Posterior vena cava (tissue), 2 donors: ENCODE measurements around the gene GPR25. TPM values are rescaled to one million over a fixed set of nuclear protein-coding genes. Genes with fewer than 3 reads are reported as not detected.
"Not testable (repeated sequence)": the region's sequence is repeated elsewhere in the genome, so short reads cannot be mapped to it uniquely, and the experiment has no call there.

Experiments
- DNase-seq: peaks from one replicate; pipeline ENCODE4 v3.0.0-alpha.2; 2020; ENCODE audit warnings: low spot score
- intact Hi-C, 2 donors: fragments of 100-400 bp; cut with DNase I; formaldehyde crosslinking; loops; one replicate each; pipeline versions ENCODE4 v1.14.1 to v1.14.2; 2022 to 2023
- total RNA-seq, 2 donors: library from RNA; stranded (reverse); fragmentation: NEBNext Ultra II Directional; extraction: Animal tissue kit (Norgen Biotek cat#: 25700); gene quantifications; one replicate each; pipeline ENCODE4 v1.2.1, GENCODE V29; 2021
- donor health status: DM: yes; HTN: yes; CAD: no.
- donor health status: DM: yes; HTN: yes; CAD: no.

GPR25 gene
- total RNA-seq, 2 donors from 2014 or later = not detected

DNA sequence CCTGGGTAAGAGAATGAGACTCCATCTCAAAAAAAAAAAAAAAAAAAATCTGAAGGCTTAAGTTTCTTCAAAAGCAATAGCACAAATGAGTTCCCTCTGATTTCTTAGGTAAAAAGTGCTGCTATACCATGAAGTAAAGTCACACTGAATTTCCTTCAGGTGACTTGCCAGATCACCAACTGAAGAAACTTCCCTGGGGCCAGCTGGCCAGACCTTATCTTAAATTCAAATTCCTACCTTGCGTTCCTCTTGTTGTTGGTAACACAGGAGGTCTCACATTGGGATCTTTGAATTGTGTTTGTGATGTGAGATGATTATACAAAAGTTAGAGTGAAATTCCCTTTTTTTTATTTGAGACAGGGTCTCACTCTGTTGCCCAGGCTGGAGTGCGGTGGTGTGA, 33.7 kb downstream of the GPR25 start:
- DNase-seq = no peak
- intact Hi-C loops = no loop called here

DNA sequence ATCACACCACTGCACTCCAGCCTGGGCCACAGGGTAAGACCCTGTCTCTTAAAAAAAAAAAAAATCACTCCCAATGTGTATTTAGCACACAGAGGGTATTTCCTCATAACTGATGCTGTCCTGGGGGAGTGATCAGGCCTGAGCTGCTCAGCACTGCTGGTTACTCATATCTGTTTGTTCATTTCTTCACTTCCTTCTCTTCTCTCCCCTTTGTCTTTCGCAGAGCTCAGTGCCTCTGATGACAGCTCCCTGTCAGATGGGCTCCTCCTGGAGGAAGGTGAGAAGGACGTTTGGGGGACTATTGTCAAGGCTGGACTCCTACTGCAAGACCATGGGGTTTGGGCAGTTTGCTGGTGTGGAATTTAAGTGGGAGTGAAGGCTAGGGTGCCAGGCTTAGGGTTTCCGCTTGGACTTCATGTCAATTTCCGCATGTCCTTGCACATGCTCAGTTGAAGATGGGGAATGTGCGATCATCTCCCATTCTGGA, 34.9 kb downstream of the GPR25 start:
- peak; percentile 38 for DNase-seq
- intact Hi-C loops = no loop called here

DNA sequence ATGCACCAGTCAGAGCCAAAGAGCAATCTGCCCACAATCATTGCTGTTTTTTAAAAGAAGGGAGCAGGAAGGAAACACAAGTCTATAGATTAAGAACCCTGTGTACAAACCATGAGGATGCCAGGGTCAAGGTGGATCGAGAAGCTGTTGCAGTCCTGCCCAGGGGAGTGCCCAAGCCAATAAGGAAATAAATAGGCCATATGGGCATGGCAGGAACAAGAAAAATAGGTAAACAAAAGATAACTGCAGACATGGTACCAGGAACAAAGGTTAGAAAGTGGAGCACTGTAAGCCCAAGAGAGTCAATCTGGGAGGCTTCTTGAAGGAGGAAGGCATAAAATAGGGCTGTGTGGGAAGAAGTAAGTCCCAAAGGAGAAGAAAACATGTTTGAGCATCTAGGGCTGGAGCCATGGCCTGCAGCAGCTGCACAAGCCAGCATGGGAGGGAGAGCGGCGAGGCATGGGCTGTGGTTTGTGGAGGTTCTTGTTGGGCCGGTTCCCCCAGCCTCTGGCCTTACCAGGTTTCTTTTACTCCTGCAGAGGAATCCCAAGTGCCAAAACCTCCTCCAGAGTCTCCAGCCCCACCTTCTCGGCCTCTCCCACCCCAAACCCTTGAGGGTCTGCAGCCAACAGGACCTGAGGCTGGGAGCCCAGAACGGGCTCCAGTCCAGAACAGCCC, 35.5 kb downstream of the GPR25 start:
- intact Hi-C loops = no loop called here
- DNase-seq = peak; percentile 58

DNA sequence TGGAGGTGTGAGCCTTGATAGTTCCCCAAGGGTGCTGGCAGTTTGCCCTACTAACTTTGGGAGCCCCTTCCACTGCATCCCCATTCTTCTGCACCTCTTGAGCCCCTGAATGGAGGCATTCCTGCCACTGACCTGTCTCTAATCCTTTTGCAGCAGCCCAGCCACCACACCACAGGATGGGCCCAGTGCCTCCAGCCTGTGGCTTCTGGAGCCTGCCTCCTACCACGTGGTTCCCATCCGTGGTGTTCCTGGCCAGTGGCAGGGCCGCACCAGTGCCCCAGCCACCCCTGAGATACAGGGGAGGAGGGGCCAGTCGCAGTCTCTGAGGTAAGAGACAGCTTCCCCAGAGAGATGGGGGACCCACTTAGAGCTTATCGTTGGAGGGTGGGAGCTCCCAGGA, 36.3 kb downstream of the GPR25 start:
- peak; percentile 57 for DNase-seq
- intact Hi-C loops = no loop called here

DNA sequence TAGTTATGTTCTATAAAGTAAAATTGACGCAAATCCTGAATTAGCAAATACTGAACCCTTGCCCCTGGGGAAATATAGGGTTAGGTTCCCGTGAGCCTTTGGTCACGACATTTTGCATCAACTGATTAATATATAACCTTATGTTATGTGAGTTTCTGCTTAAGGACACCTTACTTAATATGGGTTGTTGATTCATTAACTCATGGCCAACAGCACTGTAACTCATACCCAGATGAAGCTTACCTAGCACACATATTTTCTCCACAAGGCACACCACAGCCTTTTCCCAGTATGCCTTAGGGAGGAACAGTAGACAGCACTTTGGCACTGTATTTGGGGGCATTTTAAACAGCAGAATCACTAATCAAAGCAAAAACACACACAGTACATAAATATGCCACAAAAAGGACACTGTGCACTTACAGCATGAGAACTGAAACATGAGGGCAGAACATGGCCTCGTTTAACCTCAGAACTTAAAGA, 37.0 kb downstream of the GPR25 start:
- no peak for DNase-seq
- intact Hi-C loops = no loop called here

DNA sequence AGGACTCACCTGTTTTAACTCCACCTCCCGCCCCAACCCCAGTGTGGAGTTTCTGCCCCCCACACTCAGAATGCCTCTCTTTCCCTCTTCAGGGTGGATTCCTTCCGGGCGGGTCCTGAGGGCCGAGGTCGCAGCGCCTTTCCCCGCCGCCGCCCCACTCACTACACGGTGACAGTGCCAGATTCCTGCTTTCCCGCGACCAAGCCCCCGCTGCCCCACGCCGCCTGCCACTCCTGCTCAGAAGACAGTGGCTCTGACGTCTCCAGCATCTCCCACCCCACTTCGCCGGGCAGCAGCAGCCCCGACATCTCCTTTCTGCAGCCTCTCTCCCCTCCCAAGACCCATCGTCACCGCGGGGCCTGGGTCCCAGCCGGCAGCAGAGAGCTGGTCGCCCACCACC, 38.6 kb downstream of the GPR25 start:
- intact Hi-C loops = no loop called here
- DNase-seq = peak; percentile 71

DNA sequence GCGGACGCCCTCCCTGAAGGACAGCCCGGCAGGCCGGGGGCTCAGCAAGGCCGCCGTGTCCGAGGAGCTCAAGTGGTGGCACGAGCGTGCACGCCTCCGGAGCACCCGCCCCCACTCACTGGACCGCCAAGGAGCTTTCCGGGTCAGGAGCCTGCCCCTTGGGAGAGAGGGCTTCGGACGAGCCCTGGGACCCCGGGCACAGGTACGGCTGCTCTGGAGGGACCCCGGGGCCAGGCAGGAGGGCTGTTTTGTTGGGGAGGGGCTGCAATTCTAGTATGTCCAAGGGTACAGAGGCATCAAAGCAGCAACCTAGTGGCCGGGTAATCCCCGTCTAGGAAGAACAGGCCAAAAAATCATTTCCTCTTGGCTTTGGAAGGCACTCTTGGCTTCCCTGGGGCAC, 39.2 kb downstream of the GPR25 start:
- intact Hi-C loops = not testable (repeated sequence)
- DNase-seq = peak; percentile 62

DNA sequence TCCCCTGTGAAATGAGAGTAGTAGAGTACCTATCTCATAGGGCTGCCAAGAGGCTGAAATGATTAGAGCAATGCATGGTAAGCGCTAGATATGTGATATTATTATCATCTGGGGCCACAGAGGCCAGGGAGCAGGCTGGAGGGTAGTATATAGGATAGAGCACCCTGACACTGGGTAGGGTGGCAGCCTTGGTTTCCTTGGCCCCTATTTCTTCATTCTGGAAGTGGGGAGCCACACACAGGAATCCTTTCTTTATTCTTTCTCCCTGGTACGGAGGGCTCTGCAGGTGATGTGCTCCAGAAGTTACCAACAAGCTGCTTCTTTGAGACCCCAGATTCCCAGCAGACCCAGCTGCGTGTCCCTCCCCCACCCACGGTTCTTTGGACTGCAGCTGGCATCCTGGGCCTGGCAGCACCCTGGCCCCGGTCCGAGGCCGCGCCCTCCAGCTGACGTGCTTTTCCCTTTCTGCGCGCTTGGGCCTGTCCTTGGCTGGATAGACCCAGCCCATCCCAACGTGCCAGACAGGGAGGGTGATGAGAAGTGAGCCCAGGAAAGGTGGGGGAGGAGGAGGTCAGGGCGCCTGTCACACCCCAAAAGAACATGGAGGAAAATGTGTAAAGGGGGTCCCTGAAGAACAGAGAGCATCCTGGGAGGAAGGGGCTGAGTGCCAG, 40.1 kb downstream of the GPR25 start:
- intact Hi-C loops = no loop called here
- peak; percentile 29 for DNase-seq

DNA sequence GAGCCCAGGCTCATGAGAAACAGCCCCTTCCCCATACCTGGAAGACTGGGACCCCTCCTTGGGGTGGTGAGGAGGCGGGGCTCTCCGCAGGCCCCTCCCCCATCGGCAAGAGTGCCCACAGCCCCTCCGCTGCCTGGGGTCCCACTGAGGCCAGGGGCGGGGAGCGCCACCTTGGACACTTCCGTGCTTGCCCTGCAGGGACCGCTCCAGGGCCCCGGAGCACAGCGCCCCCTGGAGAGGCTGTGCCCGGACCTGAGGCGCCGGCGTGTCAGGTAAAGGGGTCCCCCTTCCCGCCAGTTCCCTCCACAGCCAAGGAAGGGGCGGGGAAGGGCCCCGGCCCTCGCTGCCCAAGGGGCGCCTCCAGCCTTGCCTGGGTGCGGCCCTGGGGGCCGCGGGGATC, 43.4 kb downstream of the GPR25 start:
- peak; percentile 70 for DNase-seq
- intact Hi-C loops = no loop called here

DNA sequence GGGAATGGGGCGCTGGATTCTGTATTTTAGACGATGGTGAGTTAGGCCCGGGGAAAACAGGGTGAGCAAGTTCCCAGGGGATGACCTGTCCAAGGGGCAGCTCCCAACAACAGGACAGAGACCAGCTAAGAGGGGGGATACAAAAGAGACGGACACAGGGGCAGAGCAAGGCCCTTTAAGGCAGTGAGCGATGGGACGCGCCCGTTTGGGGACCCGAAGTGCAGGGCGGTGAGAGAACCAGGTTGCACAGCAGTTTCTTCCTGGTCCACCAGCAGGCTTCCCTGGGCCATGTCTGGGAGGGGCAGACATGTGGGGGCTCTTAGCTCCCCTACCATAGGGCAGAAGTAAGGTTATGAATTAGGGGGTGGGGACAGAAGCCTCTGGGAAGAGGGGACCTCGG, 43.9 kb downstream of the GPR25 start:
- intact Hi-C loops = no loop called here
- peak; percentile 37 for DNase-seq

DNA sequence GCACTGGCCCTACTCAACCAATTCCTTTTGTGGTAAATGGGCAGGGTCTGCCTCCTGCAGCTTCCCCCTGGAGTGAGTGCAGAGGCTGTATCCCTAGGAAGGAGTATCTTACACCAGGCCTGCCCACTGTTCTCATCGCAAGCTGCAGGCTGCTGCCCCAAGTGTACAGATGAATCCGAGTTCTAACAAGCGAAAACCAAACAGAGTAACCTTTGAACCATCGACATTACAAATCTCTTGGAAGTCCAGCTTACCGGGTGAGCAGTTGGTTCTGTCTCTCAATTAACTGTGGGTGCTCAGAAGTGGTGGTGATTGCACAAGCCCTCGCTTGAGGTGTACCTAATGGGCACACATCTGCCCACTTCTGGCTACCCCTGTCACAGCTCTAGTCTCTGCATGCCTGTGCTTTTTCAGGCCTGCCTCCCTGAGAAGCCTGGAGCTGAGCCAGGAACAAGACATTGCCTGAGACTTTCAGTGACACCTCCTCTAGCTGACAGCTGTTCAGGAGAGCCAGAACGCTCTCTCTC, 44.6 kb downstream of the GPR25 start:
- intact Hi-C loops = no loop called here
- peak; percentile 30 for DNase-seq

DNA sequence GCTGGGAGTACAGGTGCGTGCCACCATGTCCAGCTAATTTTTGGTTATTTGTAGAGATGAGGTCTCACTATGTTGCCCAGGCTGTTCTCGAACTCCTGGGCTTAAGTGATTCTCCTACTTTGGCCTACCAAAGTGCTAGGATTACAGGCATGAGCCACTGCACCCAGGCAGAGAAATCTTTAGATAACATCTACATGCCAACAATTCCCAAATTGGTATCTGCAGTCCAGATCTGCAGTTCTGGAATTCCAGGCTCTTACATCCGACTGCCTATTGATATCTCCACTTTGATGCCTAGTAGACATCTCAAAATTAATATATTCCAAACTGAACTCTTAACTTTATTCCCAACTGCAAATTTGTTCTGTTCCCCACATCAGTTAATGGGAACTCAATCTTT, 45.2 kb downstream of the GPR25 start:
- DNase-seq = no peak
- intact Hi-C loops = no loop called here

DNA sequence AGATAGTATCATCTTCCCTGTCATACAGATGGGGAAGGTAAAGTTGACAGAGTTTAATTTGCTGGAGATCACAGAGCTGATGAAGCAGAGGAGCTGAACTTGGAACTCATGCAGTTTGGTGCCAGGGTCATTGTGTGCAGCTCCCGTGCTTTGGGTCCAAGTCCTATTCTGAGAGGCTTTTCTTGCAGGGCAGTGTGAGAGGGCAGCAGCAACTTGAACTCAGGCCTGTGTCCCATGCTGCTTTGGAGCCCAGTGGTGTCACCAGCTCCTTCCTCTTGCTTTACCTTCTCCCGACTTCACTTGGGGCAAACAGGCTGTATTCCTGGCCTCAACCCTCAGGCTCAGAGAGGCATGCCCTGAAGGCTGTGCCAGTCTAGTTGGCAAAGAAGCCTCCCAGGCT, 46.6 kb downstream of the GPR25 start:
- intact Hi-C loops = no loop called here
- peak; percentile 31 for DNase-seq

DNA sequence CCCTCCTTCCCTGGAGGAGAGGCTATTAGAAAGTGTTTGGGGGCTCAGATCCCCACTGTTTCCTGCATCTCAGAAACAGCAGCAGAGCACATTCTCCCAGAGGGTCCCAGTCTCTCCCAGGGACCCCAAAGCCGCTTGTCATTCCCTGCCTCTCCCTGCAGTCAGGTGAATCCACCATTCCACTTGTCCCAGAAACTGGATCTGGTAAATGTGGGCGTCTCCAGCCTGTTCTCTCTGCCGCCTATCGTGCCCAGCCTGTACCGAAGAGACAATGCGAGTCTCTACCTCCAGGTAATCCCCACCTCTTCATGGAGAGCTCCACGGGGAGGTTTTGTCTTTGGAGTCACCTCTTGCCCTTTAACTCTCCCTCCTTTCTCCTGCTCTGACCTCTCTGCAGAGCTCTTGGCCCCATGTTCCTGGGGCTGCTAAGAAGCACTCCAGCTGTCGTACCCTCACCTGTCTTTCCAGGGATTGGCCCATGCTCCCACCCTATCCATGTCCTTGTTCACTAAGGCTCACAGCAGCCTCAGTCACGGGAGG, 48.9 kb downstream of the GPR25 start:
- intact Hi-C loops = no loop called here
- no peak for DNase-seq

DNA sequence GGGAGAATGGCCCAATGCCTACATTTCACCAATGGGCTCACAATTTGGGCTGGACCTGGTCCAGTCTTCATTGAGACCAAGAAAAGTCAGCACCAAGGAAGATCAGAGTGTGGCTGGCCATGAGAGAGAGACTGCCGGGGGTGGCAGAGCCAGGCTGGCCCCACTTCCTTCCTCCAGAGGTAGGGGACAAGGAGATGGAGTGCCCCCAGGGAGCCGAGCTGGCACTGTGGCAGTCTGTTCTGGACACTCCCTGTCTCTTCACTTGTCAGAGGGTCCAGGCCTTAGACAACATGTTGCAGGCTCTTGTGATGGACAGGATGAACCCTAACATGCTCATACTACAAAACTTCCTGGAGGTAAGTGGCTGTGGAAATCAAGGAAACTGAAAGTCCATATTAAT, 49.6 kb downstream of the GPR25 start:
- intact Hi-C loops = no loop called here
- DNase-seq = no peak

DNA sequence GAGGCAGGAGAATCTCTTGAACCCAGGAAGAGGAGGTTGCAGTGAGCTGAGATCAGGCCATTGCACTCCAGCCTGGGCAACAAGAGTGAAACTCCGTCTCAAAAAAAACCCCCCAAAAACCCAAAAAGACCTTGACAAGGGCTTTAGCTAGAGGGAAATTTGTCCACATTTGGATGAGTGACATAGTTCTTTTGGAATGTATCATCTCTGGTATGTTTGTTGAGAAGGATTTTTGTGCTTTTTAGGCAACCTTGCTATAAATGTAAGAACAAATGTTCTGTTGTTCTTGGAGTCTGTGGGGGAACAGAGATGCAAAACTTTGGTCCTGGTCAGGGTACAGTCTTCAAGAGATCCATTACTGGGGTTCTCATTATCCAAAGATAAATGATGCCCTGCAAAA, 50.8 kb downstream of the GPR25 start:
- intact Hi-C loops = no loop called here
- no peak for DNase-seq

Other genes with a start within 250 kb of the GPR25 start
- 10 to 100 TPM; 27.1 to 27.6 TPM for gene DDX59, start 203.1 kb upstream of the GPR25 start, total RNA-seq
- gene CAMSAP2, start 134.1 kb upstream of the GPR25 start, total RNA-seq = 10 to 100 TPM; 31.9 to 48.6 TPM
- under 1 TPM; 0.29 to 0.51 TPM for gene INAVA, start 21.9 kb downstream of the GPR25 start, total RNA-seq
- 1 to 10 TPM; 2.6 to 2.9 TPM for gene KIF21B, start 150.7 kb downstream of the GPR25 start, total RNA-seq
- under 1 TPM; 0.05 to 0.14 TPM for gene CACNA1S, start 239.4 kb downstream of the GPR25 start, total RNA-seq